Brain microvascular endothelial cell (primary cell): ENCODE results near the gene HS3ST3A1.
A peak's percentile ranks its signal among the peaks of the same experiment; 100 is the strongest.

ENCODE experiments used
- DNase-seq: peaks from one replicate; pipeline ENCODE4 v3.0.0-alpha.2; 2020
- H3K27ac ChIP-seq: fragments of 250-450 bp; sonication (Bioruptor Pico); 2 replicates; pipeline ENCODE4 v1.5.1; 2020; ENCODE audit warnings: mild to moderate bottlenecking, moderate library complexity
- H3K27me3 ChIP-seq: fragments of 250-450 bp; sonication (Bioruptor Pico); replicated peaks from 2 replicates; pipeline ENCODE4 v1.5.1; 2020; ENCODE audit warnings: mild to moderate bottlenecking
- H3K36me3 ChIP-seq: fragments of 250-450 bp; sonication (Bioruptor Pico); replicated peaks from 2 replicates; pipeline ENCODE4 v1.5.1; 2020; ENCODE audit warnings: mild to moderate bottlenecking
- H3K4me3 ChIP-seq: 2 replicates; pipeline ENCODE4 v1.5.1; 2011; ENCODE audit warnings: low read depth, mild to moderate bottlenecking, control low read depth, low read length, moderate library complexity
- in situ Hi-C: cut with HindIII; loops from 2 replicates; pipeline ENCODE4 v1.10.0; 2017; ENCODE audit warnings: low sequenced_read_pairs, low pct_ligation_motif_present
- TF ChIP-seq, protein P1 (sequence below): IDR thresholded peaks from 2 replicates; pipeline ENCODE4 v1.5.1; 2011; ENCODE audit warnings: low read depth, mild to moderate bottlenecking, moderate library complexity, low read length, control low read depth, inconsistent platforms; ENCODE audit errors: missing control alignments

Gene HS3ST3A1

DNA sequence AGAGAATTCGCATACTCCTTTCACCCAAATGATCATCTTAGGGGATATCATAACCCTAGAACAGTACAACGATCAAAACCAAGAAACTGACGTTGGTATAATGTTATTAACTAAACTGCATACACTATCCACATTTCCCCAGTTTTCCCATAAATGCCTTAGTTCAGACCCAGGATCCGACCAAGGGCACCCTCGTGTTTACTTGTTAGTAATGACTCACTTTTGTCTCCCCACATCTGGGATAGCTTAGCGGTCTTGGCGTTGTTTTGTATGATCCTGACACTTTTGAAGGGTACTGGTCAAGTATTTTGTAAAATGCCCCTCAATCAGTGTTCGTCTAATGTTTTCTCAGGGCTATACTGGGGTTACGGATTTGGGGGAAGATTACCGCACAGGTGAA, 8.0 kb downstream of the HS3ST3A1 start:
- Histone ChIP-seq H3K27ac (no peak overlapping the region), H3K36me3 (no peaks in the 10 kb centered on the region), H3K27me3 (no peaks in the 10 kb centered on the region), H3K4me3 (no peak overlapping the region)
- in situ Hi-C loops, result loop anchor here (25.0 kb wide), 1 partner anchor 719 kb away; the partner anchor contains the start of gene HS3ST3B1
- no peak for DNase-seq
- TF ChIP-seq, protein P1, sequence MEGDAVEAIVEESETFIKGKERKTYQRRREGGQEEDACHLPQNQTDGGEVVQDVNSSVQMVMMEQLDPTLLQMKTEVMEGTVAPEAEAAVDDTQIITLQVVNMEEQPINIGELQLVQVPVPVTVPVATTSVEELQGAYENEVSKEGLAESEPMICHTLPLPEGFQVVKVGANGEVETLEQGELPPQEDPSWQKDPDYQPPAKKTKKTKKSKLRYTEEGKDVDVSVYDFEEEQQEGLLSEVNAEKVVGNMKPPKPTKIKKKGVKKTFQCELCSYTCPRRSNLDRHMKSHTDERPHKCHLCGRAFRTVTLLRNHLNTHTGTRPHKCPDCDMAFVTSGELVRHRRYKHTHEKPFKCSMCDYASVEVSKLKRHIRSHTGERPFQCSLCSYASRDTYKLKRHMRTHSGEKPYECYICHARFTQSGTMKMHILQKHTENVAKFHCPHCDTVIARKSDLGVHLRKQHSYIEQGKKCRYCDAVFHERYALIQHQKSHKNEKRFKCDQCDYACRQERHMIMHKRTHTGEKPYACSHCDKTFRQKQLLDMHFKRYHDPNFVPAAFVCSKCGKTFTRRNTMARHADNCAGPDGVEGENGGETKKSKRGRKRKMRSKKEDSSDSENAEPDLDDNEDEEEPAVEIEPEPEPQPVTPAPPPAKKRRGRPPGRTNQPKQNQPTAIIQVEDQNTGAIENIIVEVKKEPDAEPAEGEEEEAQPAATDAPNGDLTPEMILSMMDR, result no peak

DNA sequence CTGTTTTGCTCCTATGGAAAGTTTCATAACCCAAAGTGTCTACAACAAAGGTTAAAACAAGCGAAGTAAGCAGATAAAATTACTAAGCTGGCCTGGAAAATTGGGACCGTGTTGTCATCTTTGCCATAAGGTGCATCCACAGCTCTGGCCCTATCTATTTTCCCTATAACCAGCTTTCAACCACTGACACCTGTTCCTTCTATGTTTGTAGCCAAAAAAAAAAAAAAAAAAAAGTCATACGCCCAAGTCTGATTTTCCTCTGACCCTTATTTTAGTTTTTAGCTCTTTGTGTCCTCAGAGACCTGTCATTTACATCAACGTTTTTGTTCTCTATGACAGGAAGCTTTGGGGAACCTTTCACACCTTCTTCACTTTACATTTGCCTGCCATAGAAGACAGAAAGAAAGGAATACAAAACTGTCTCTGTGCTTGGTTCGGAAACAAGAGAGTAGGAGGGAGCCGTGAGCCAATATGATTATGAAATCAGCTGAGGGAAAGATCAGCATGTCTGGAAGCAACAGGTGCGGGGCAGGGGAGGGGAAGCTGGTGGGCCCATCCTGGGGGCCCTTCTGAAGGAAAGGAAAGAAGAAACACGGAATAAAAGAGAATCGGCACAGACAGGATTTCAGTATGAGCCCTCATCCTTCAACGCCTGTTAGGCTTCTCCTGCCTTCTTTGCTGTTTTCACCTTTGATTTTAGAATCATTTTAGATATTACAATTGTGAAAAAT, 8.5 kb downstream of the HS3ST3A1 start:
- Histone ChIP-seq H3K36me3 (no peaks in the 10 kb centered on the region), H3K4me3 (no peak overlapping the region), H3K27ac (peak overlapping the region; percentile 27), H3K27me3 (no peaks in the 10 kb centered on the region)
- TF ChIP-seq, protein P1, result no peak
- no peak for DNase-seq
- in situ Hi-C loops, result loop anchor here (25.0 kb wide), 1 partner anchor 719 kb away; the partner anchor contains the start of gene HS3ST3B1

DNA sequence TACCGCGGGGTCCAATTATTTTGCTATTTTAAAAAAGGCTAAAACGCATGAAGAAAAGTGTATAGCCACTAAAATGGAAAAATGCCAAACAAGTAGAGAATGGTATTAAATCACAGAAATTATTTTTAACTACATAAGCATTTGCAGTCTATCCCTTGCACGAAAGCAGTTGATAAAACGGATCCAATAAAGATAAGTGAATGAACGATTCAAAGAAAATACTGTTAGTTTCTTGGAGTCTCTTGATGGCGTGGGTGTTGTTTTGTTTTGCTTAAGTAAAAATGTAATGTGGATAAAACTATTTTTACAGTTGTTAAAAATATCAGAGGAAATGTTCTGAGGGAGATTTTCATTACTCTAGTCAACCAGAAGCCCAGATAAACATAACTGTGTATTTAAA, 9.3 kb downstream of the HS3ST3A1 start:
- H3K27ac ChIP-seq, result peak overlapping the region; percentile 27
- TF ChIP-seq, protein P1, result no peak
- H3K4me3 ChIP-seq, result no peak overlapping the region
- in situ Hi-C loops, result loop anchor here (25.0 kb wide), 1 partner anchor 720 kb away; the partner anchor contains the start of gene HS3ST3B1
- DNase-seq, result no peak
- no peaks in the 10 kb centered on the region for H3K36me3 ChIP-seq
- no peaks in the 10 kb centered on the region for H3K27me3 ChIP-seq

DNA sequence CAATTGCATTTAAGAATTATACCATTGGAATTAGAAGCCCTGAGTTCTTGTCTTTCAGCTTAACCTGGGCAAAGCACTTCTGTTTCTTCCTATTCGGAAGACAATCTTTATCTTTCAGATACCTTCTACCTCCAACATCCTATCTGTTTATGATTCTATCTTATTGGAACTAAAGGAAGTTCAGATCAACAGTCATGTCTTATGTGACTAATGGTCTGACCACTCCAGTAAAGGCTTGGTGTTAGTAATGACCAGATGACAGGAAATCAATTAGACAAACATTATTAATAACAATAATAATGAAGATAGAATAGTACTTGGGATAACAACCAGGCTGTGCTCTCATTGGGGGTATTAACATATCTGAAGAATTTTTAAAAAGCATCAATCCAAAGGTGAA, 11.3 kb downstream of the HS3ST3A1 start:
- peak overlapping the region; percentile 69 for H3K27ac ChIP-seq
- in situ Hi-C loops, result loop anchor here (25.0 kb wide), 1 partner anchor 722 kb away; the partner anchor contains the start of gene HS3ST3B1

GRCh38 chr17:13589658-13590057, 12.1 kb downstream of the HS3ST3A1 start:
- H3K27ac ChIP-seq, result peak overlapping the region; percentile 69
- TF ChIP-seq, protein P1, result no peak
- no peak overlapping the region for H3K4me3 ChIP-seq
- in situ Hi-C loops, result loop anchor here (25.0 kb wide), 1 partner anchor 723 kb away; the partner anchor contains the start of gene HS3ST3B1
- no peaks in the 10 kb centered on the region for H3K27me3 ChIP-seq
- DNase-seq, result no peak
- no peaks in the 10 kb centered on the region for H3K36me3 ChIP-seq

More for the DNA sequence above, 11.3 kb downstream of the HS3ST3A1 start:
- TF ChIP-seq, protein P1, result no peak
- no peak for DNase-seq
- Histone ChIP-seq H3K36me3 (no peaks in the 10 kb centered on the region), H3K27me3 (no peaks in the 10 kb centered on the region), H3K4me3 (no peak overlapping the region)
